GM19239 (cell line): Measurements from ENCODE around the gene ZMYM4.
A peak's percentile ranks its signal among the peaks of the same experiment; 100 is the strongest.
"Not testable (repeated sequence)": the region's sequence is repeated elsewhere in the genome, so short reads cannot be mapped to it uniquely, and the experiment has no call there.

Experiments used
- DNase-seq: peaks from one replicate; pipeline ENCODE4 v3.0.0; 2011; ENCODE audit warnings: low spot score; ENCODE audit not compliant: insufficient read length
- FAIRE-seq: peaks from 2 replicates; lab custom pipeline; 2011; peaks lifted over from hg19 to GRCh38; lab: Jason Lieb, UNC

ZMYM4 gene

DNA sequence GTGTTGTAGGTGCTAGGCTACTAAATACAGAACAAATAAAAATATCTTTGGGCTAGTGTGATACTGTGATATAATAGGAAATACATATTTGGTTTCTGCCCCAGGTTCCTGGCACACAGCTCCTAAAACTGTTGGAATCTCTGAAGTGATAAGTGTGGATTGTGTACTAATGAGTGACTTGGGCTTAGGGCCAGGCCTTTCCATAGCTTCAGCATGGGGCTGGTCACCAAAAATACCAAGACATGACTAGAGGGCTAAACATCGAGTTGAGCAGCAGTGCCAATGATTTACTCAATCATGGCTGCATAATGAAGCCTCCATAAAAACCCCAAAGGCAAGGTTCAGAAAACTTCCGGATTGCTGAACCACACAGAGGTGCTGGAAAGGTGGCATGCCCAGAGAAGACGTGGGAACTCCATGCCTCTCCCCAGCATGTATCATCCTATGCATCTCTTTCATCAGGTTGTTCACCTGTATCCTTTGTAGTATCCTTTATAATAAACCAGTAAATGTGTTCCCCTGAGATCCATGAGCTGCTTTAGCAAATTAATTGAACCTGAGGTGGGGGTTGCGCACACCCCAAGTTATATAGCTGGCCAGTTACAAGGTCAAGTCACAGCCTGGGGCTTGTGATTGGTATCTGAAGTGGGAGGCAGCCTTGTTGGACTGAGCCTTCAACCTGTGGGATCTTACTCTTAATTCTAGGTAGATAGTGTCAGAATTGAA is 51.6 kb downstream of the ZMYM4 start:
- FAIRE-seq, result peak; percentile 60

GRCh38 chr1:35320937-35321336 is 52.4 kb downstream of the ZMYM4 start:
- FAIRE-seq, result no peak
- no peak for DNase-seq

More for the DNA sequence above, 51.6 kb downstream of the ZMYM4 start:
- no peak for DNase-seq

DNA sequence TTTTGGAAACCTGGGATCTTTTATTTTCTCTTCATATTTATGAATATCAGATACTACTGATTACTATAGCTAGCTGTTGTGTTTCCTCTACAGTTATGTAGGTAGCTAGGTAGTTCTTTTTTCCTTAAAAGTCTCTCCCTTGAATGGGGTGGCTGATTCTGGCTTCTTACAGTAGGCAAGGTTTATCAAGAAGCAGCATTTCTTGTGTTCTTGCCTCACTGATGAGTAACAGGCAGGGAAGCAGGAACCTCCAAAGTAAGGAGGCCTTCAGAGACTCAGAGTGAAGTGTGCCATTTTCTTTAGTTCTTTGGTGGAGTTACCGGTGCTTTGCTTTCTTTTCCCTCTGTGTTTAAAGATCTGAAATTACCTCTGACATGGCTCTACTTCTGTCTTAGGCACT is 56.0 kb downstream of the ZMYM4 start:
- DNase-seq (no peak), FAIRE-seq (no peak)

DNA sequence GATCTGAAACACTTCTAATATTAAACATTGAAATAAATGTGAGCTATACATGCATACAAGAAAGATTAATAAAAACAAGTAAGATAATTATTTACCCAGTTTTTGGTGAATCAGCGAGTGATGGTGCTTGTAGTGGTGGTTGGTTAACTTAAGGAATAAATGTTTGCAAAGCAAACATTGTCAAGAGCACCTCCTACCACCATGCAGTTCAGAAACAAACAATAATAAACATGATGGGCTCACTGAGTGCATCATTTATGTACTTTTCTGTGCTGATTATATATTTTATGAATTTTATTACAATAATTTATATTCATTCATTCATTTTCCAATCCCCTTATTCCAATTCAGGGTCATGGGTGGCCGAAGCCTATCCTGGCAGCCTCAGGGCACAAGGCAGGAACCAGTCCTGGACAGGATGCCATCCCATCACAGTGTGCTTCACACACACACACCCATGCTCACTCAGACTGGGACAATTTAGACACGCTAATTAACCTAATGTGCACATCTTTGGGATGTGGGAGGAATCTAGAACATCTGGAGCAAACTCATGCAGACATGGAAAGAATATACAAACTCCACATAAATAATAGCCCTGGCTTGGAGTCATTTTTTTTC is 57.8 kb downstream of the ZMYM4 start:
- FAIRE-seq (no peak), DNase-seq (no peak)

GRCh38 chr1:35331618-35332017 is 63.1 kb downstream of the ZMYM4 start:
- not testable (repeated sequence) for FAIRE-seq, DNase-seq

- no peak for DNase-seq
- FAIRE-seq, result no peak
Observed at GRCh38 chr1:35334485-35334884, 66.0 kb downstream of the ZMYM4 start.

DNA sequence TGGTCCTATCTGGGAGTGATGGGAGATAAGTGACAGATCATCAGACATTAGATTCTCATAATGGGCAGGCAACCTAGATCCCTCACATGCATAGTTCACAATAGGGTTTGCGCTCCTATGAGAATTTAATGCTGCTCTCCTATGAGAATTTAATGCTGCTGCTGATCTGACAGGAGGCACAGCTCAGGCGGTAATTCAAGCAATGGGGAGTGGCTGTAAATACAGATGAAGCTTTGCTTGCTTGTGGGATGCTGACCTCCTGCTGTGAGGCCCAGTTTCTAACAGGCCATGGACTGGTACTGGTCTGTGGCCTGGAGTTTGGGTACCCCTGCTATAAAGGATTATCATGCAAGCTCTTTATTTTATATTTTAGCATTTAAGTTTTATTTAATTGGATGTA is 72.0 kb downstream of the ZMYM4 start:
- FAIRE-seq (no peak), DNase-seq (no peak)

DNA sequence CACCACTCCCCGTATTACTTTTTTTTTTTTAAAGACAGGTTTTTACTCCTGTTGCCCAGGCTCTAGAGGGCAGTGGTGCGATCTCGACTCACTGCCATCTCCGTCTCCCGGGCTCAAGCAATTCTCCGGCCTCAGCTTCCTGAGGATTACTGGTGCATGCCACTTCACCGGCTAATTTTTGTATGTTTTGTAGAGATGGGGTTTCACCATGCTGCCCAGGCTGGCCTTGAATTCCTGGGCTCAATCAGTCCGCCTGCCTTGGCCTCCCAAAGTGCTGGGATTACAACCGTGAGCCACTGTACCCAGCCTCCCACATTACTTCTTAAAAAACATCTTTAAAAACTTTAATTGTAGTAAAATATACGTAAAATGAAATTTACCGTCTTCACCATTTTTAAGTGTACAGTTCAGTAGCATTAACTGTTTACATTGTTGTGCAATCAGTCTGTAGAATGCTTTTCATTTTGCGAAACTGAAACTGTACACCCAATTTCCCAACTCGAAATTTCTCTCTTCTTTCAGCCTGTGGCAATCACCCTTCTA is 77.0 kb downstream of the ZMYM4 start:
- no peak for DNase-seq

GRCh38 chr1:35350872-35351271 is 82.4 kb downstream of the ZMYM4 start:
- FAIRE-seq, result no peak

More for the DNA sequence above, 77.0 kb downstream of the ZMYM4 start:
- FAIRE-seq, result no peak

GRCh38 chr1:35359995-35360394 is 91.5 kb downstream of the ZMYM4 start:
- no peak for FAIRE-seq

More at GRCh38 chr1:35350872-35351271, 82.4 kb downstream of the ZMYM4 start:
- no peak for DNase-seq

DNA sequence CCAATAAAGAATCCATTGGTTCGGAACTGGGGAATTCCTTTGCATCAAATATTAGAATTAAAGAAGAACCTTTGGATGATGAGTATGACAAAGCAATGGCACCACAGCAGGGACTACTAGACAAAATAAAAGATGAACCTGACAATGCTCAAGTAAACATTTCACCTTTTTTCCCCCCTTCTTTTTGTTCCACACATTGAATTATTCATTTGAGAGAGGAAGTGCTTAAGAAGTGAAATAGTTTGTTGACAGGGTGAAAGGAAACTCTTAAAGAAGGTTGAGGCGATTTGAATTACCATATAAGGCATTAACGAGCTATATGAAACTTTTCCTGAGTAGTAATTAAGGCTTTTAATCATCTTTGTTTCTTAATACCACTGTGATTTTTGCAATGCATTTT is 93.1 kb downstream of the ZMYM4 start:
- FAIRE-seq (no peak), DNase-seq (no peak)

More at GRCh38 chr1:35359995-35360394, 91.5 kb downstream of the ZMYM4 start:
- DNase-seq, result no peak

DNA sequence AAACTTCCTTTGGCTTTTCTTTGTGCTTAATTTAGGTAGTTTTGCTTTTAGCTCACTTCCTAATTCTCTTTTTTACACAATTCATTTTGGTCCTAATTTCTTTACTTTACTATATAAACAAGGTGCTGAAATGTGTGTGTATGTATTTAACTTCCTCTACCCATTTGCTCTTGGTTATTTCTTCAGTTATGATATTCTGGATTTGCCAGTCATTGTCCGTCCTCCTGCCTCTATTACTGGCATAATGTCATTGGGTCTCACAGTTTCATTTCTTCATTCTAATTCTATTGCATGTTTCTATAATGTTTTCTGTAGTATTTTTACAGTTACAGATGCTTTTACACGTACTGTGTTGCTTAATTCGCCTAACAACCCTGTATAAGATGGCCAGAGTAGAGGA is 96.2 kb downstream of the ZMYM4 start:
- no peak for FAIRE-seq
- no peak for DNase-seq

- no peak for FAIRE-seq
- DNase-seq, result no peak
Observed at GRCh38 chr1:35367914-35368313, 99.4 kb downstream of the ZMYM4 start.

GRCh38 chr1:35369922-35370671 is 101.6 kb downstream of the ZMYM4 start:
- peak; percentile 79 for FAIRE-seq
- no peak for DNase-seq

- FAIRE-seq (no peak), DNase-seq (no peak)
Observed at GRCh38 chr1:35371506-35371905, 103.0 kb downstream of the ZMYM4 start.

GRCh38 chr1:35377555-35377954 is 109.0 kb downstream of the ZMYM4 start:
- DNase-seq, result no peak
- FAIRE-seq, result no peak

GRCh38 chr1:35379317-35380000 is 111.0 kb downstream of the ZMYM4 start:
- no peak for DNase-seq
- peak; percentile 52 for FAIRE-seq

DNA sequence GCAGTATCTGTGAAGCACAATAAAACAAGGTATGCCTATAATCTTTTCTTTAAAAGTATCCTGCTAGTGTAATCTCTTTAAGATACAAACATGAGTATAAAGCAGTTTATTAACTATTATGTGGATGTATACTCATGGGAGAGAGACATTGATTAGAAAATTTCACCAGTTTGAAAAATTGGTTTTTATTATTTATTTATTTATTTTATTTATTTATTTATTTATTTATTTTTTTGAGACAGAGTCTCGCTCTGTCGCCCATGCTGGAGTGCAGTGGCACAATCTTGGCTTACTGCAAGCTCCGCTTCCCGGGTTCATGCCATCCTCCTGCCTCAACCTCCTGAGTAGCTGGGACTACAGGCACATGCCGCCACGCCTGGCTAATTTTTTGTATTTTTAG is 111.6 kb downstream of the ZMYM4 start:
- DNase-seq, FAIRE-seq: not testable (repeated sequence)

GRCh38 chr1:35382107-35382506 is 113.6 kb downstream of the ZMYM4 start:
- no peak for DNase-seq
- no peak for FAIRE-seq

DNA sequence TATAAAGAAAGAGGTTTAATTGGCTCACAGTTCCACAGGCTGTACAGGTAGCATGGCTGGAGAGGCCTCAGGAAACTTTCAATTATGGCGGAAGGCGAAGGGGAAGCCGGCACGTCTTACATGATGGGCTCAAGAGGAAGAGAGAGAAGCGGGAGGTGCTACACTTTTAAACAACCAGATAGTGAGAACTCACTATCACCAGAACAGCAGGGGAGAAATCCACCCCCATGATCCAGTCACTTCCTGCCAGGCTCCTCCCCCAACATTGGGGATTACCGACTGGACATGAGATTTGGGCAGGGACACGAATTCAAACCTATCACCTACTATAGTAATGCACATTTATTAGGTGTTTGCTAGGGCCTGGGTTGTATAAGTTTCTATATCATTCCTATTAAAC is 117.8 kb downstream of the ZMYM4 start:
- DNase-seq, result no peak
- FAIRE-seq, result no peak
